Measurements from ENCODE around the gene ALOX12B. TPM values are rescaled to one million over a fixed set of nuclear protein-coding genes. Genes with fewer than 3 reads are reported as not detected.

The ALOX12B gene
- total and polyA plus RNA-seq, 2 of the 8 experiments (the other 6 are each of a cell fraction or from before 2014, with no cell fraction given), result 0.86 TPM; not detected in 1

- no peak overlapping the region for H3K56ac ChIP-seq (replicated peaks; ENCODE audit: insufficient read length, low read depth, low read length)
- no peaks in the 10 kb centered on the region for H3K36me3 ChIP-seq (ENCODE audit: control insufficient read depth in 2 of 4, insufficient read depth in 4 of 4, low read length in 3 of 4)
- H3K18ac ChIP-seq (ENCODE audit: extremely low read depth, low read length), result 0 out of 2 replicates have a peak overlapping the region, but pooled peaks have one; percentile 79
- peak overlapping the region; percentile 39 for H4K5ac ChIP-seq (ENCODE audit: insufficient read length, low read depth, low read length)
- no peak for DNase-seq (ENCODE audit: low read depth in 1 of 2, low spot score in 2 of 2)
- peaks cover 0 to 7% (median 2%) of the 10 kb centered on the region in 4 experiments; a peak in 4 of 7 replicates for H3K27me3 ChIP-seq (replicated peaks in 1 of 4; ENCODE audit: control insufficient read depth in 3 of 4, extremely low read depth in 1 of 4, insufficient read depth in 3 of 4, low read length in 3 of 4)
- H3K14ac ChIP-seq (ENCODE audit: insufficient read length), result no peak overlapping the region
- CTCF ChIA-PET (ENCODE audit: partially characterized antibody), result interaction anchor here (0.9 to 2.4 kb wide), 14 partner anchors 10 to 74 kb away, joined by 3 to 10 read pairs (median 4); partner anchors contain the start of genes ALOXE3 and HES7
- 87% methylated on average over 4 of the region's 4 CpGs; no CpG with 5 or more reads in 1 of the 2 experiments for WGBS, 2 experiments (ENCODE audit: extremely low coverage in 1 of 2, insufficient coverage in 1 of 2, insufficient read length in 1 of 2, insufficient replicate concordance in 2 of 2, low coverage in 1 of 2, low lambda C conversion rate in 2 of 2, missing lambda C conversion rate in 1 of 2)
- no peaks in the 10 kb centered on the region for H4K20me1 ChIP-seq (replicated peaks in 1 of 2; ENCODE audit: control insufficient read depth in 1 of 2, insufficient read depth in 2 of 2, low read length in 2 of 2)
- no peaks in the 10 kb centered on the region for H3K9me3 ChIP-seq (ENCODE audit: insufficient read depth in 2 of 2, low read depth in 1 of 2, low read length in 1 of 2)
- H3K4ac ChIP-seq (replicated peaks; ENCODE audit: insufficient read length, low read depth, low read length), result peak overlapping the region; percentile 5
- no peak overlapping the region for H4K8ac ChIP-seq (ENCODE audit: extremely low read depth, insufficient read depth, low read length)
- no peak overlapping the region for H3K23ac ChIP-seq (ENCODE audit: insufficient read length)
- no peak overlapping the region; the same call in 1 of the 2 replicates for H2BK5ac ChIP-seq (ENCODE audit: low read depth, low read length)
- H3K23me2 ChIP-seq (ENCODE audit: low read depth, low read length), result peaks cover 8% of the 10 kb centered on the region
- H3K4me2 ChIP-seq (ENCODE audit: insufficient read depth in 1 of 2, low read depth in 2 of 2, low read length in 2 of 2), result peak overlapping the region; percentile 40 to 53
- H2AFZ ChIP-seq (ENCODE audit: low read length), result no peak overlapping the region
- H3K79me1 ChIP-seq (ENCODE audit: low read depth, low read length), result no peaks in the 10 kb centered on the region
- H2BK12ac ChIP-seq (ENCODE audit: low read depth, low read length), result no peak overlapping the region
- no peak overlapping the region for H2AK5ac ChIP-seq (ENCODE audit: low read depth, low read length)
- no peak overlapping the region for H2BK120ac ChIP-seq (replicated peaks; ENCODE audit: low read depth, low read length)
- peaks cover 0 to 13% (median 9%) of the 10 kb centered on the region in 4 experiments; a peak in 6 of 7 replicates for H3K4me1 ChIP-seq (replicated peaks in 1 of 4; ENCODE audit: control insufficient read depth in 3 of 4, insufficient read depth in 4 of 4, low read length in 3 of 4)
- H3K79me2 ChIP-seq (ENCODE audit: control insufficient read depth in 1 of 2, insufficient read depth in 2 of 2, low read length in 2 of 2), result no peaks in the 10 kb centered on the region
- H2BK20ac ChIP-seq (ENCODE audit: low read length), result no peak overlapping the region
- POLR2A ChIA-PET (ENCODE audit: partially characterized antibody), result interaction anchor here (0.7 to 10.3 kb wide), 14 partner anchors 8 to 88 kb away, joined by 3 to 76 read pairs (median 5); partner anchors contain the start of genes BORCS6, HES7 and TMEM107
- H3K4me3 ChIP-seq (ENCODE audit: extremely low read depth in 1 of 4, insufficient read depth in 2 of 4, low read depth in 3 of 4, low read length in 4 of 4), result peak overlapping the region in 2 of 4 experiments; percentile 3 to 15; a peak in 2 of 8 replicates
- no peak overlapping the region for H3K27ac ChIP-seq (ENCODE audit: low read depth, low read length)
- FAIRE-seq, result no peak
- H3K9ac ChIP-seq (replicated peaks in 1 of 4; ENCODE audit: extremely low read depth in 1 of 4, low read depth in 3 of 4, low read length in 3 of 4), result no peak overlapping the region; a peak in 1 of 7 replicates
- H4K91ac ChIP-seq (replicated peaks; ENCODE audit: insufficient read length, low read length), result peak overlapping the region; percentile 76
- no peak overlapping the region; the same call in 1 of the 2 replicates for H2BK15ac ChIP-seq (ENCODE audit: low read length)
- TF ChIP-seq HDAC6 (IDR thresholded peaks at IDR 0.05; ENCODE audit: low read depth, low read length), result no peak
- no peak for TF ChIP-seq KDM5A (IDR thresholded peaks at IDR 0.05; ENCODE audit: low read length)
- no peak for TF ChIP-seq GTF2F1 (IDR thresholded peaks at IDR 0.05; ENCODE audit: borderline replicate concordance, low read depth, low read length)
- TF ChIP-seq CTCF (IDR thresholded peaks at IDR 0.05; ENCODE audit: control extremely low read depth in 1 of 3, insufficient read depth in 1 of 3, low read depth in 1 of 3, low read length in 3 of 3), result no peak
- TF ChIP-seq SP2 (IDR thresholded peaks at IDR 0.05; ENCODE audit: low read length), result no peak
- TF ChIP-seq RAD21 (IDR thresholded peaks at IDR 0.05 in 1 of 2, conservative IDR thresholded peaks at IDR 0.05 in 1 of 2; ENCODE audit: low read depth in 2 of 2, low read length in 2 of 2), result no peak
- TF ChIP-seq ASH2L (IDR thresholded peaks at IDR 0.05; ENCODE audit: low read length), result no peak
- TF ChIP-seq CHD1 (IDR thresholded peaks at IDR 0.05; ENCODE audit: low read depth, low read length), result no peak
- no peak for TF ChIP-seq PHF8 (conservative IDR thresholded peaks at IDR 0.05; ENCODE audit: low read depth, low read length)
- no peak for TF ChIP-seq MAFK (IDR thresholded peaks at IDR 0.05; ENCODE audit: low read depth, low read length)
These were observed 46.4 kb upstream of the ALOX12B start for GRCh38 chr17:8133941-8134340.
